ENCODE data around the gene PACRG.

DNA sequence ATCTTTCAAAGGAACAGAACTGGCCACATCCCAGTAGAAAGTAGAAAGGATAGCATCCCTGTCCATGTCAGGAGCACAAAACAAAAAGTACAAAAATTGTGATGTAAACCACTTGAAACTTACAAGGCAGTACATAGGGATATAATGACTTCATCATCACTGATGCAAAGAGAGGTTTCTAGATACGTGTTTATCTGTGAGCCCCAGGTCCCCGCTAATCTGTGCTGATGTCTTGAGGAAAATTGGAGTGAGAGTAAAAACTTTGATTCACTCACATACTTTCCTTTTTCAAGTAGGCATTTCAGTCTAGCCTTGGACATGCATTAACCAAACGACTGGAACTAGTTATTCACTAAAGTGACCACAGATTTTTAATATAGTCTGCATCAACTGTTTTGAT lies 470.1 kb downstream of the PACRG start:
- TF ChIP-seq POLR2A (IDR thresholded peaks at IDR 0.05; ENCODE audit: extremely low read depth, insufficient read length): no peak
- TF ChIP-seq, protein P1, sequence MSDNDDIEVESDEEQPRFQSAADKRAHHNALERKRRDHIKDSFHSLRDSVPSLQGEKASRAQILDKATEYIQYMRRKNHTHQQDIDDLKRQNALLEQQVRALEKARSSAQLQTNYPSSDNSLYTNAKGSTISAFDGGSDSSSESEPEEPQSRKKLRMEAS (IDR thresholded peaks at IDR 0.05; ENCODE audit: low read depth, low read length): no peak

Measured in NB4 (cell line).